HepG2 (cell line): ENCODE data around the gene ZG16. TPM values are rescaled to one million over a fixed set of nuclear protein-coding genes. Genes with fewer than 3 reads are reported as not detected.

Source experiments
- ATAC-seq: fragments of 200-7000 bp; cut with Tn5 transposase; 3 replicates; pipeline ENCODE4 v1.9.1; 2020; ENCODE audit warnings: mild to moderate bottlenecking, moderate library complexity
- BruUV-seq: library from RNA; stranded (reverse); fragments of 400-500 nt; replicated peaks from 2 replicates; lab custom pipeline; 2021; lab: Mats Ljungman, UMichigan
- CTCF ChIA-PET: fragments of 300-600 bp; formaldehyde crosslinking; extraction: SDS; loops from one replicate; lab custom pipeline; 2021; ENCODE audit warnings: low total read pairs, inconsistent platforms, low intra/inter-chr PET ratio; lab: Yijun Ruan, JAX
- POLR2A ChIA-PET: fragments of 350-600 bp; sonication (Branson Sonifier 250); formaldehyde crosslinking; loops from one replicate; lab custom pipeline; 2020; ENCODE audit warnings: antibody characterized with exemption, inconsistent platforms; lab: Yijun Ruan, JAX
- DNase-seq: peaks from one replicate; pipeline ENCODE4 v3.0.0-alpha.2; 2015; ENCODE audit warnings: low spot score
- FAIRE-seq: peaks from 3 replicates; lab custom pipeline; 2011; peaks lifted over from hg19 to GRCh38; lab: Jason Lieb, UNC
- H2AFZ ChIP-seq: one replicate; pipeline ENCODE4 v1.6.1; 2011; ENCODE audit warnings: low read length, inconsistent platforms
- H3K27ac ChIP-seq: fragments of 300-600 bp; 3 replicates; pipeline ENCODE4 v1.8.0; 2011; ENCODE audit warnings: mixed run types, mild to moderate bottlenecking, mixed read lengths, low read length, inconsistent platforms; ENCODE audit not compliant: insufficient read depth; ENCODE audit errors: extremely low read length
- H3K27me3 ChIP-seq, 2 experiments: fragments of 200-600 bp in 1 of 2; 2 replicates in 1 of 2; 3 replicates in 1 of 2; pipeline versions ENCODE4 v1.6.0 to v1.8.0; 2011; ENCODE audit warnings: low read length in 2 of 2, mild to moderate bottlenecking in 2 of 2, moderate library complexity in 2 of 2, inconsistent platforms in 1 of 2; ENCODE audit not compliant: insufficient read depth in 2 of 2, control insufficient read depth in 1 of 2
- H3K36me3 ChIP-seq, 2 experiments: fragments of 200-600 bp in 1 of 2; replicated peaks in 1 of 2; 2 replicates in 1 of 2; 3 replicates in 1 of 2; pipeline versions ENCODE4 v1.5.1 to v1.8.0; 2011; ENCODE audit warnings: low read length in 2 of 2, inconsistent platforms in 1 of 2; ENCODE audit not compliant: insufficient read depth in 2 of 2, control insufficient read depth in 1 of 2
- H3K4me1 ChIP-seq: 2 replicates; pipeline ENCODE4 v1.5.1; 2012; ENCODE audit warnings: low read length, inconsistent platforms; ENCODE audit not compliant: insufficient read depth
- H3K4me2 ChIP-seq: 2 replicates; pipeline ENCODE4 v1.6.0; 2011; ENCODE audit warnings: low read depth, low read length, inconsistent platforms
- H3K4me3 ChIP-seq, 3 experiments: fragments of 200-600 bp in 1 of 3; sonication (generic), shearing (Covaris generic) in 1 of 3; replicated peaks in 1 of 3; 2 replicates each; pipeline ENCODE4 v1.5.1; 2011 to 2016; ENCODE audit warnings: low read length in 3 of 3, inconsistent platforms in 2 of 3, low read depth in 2 of 3, mild to moderate bottlenecking in 2 of 3, control low read depth in 1 of 3, mixed read lengths in 1 of 3; ENCODE audit not compliant: insufficient read depth in 1 of 3
- H3K79me2 ChIP-seq: one replicate; pipeline ENCODE4 v1.6.1; 2011; ENCODE audit warnings: low read length, inconsistent platforms; ENCODE audit not compliant: insufficient read depth
- H3K9ac ChIP-seq: 2 replicates; pipeline ENCODE4 v1.6.0; 2011; ENCODE audit warnings: mild to moderate bottlenecking, low read depth, low read length, inconsistent platforms; ENCODE audit not compliant: insufficient read depth
- H3K9me3 ChIP-seq: 2 replicates; pipeline ENCODE4 v1.5.1; 2012; ENCODE audit warnings: mild to moderate bottlenecking, low read length
- H4K20me1 ChIP-seq: 2 replicates; pipeline ENCODE4 v1.6.0; 2011; ENCODE audit warnings: inconsistent platforms, mild to moderate bottlenecking, low read length, moderate library complexity; ENCODE audit not compliant: insufficient read depth
- CENPX ChIP-seq: sonication (generic); formaldehyde crosslinking; IDR thresholded peaks from 2 replicates; pipeline ENCODE4 v1.9.0; 2021; ENCODE audit warnings: mild to moderate bottlenecking, missing genetic modification reagents, moderate library complexity
- DR1 ChIP-seq: sonication (generic); formaldehyde crosslinking; IDR thresholded peaks from 2 replicates; pipeline ENCODE4 v1.8.0; 2021; ENCODE audit warnings: mild to moderate bottlenecking, missing genetic modification reagents, inconsistent platforms
- MAFG ChIP-seq: sonication (generic); formaldehyde crosslinking; IDR thresholded peaks from 2 replicates; pipeline ENCODE4 v1.5.1; 2020; ENCODE audit warnings: mild to moderate bottlenecking, missing genetic modification reagents
- MXI1 ChIP-seq: IDR thresholded peaks from 3 replicates; pipeline ENCODE4 v1.6.1; 2012; ENCODE audit warnings: low read depth, low read length, inconsistent platforms, borderline replicate concordance
- MYC ChIP-seq: sonication (generic); formaldehyde crosslinking; IDR thresholded peaks from 2 replicates; pipeline ENCODE4 v1.9.0; 2021; ENCODE audit warnings: missing genetic modification reagents, borderline replicate concordance
- NR1H2 ChIP-seq: sonication (generic); formaldehyde crosslinking; IDR thresholded peaks from 2 replicates; pipeline ENCODE4 v1.8.1; 2022; ENCODE audit warnings: low read depth, missing genetic modification reagents, borderline replicate concordance
- PCBP1 ChIP-seq: fragments of 200-400 bp; formaldehyde crosslinking; IDR thresholded peaks from 2 replicates; pipeline ENCODE4 v1.6.1; 2017; ENCODE audit warnings: mild to moderate bottlenecking, low read depth, low read length, borderline replicate concordance
- RCOR2 ChIP-seq: IDR thresholded peaks from 2 replicates; pipeline ENCODE4 v1.6.1; 2016; ENCODE audit warnings: missing biosample characterization, missing genetic modification reagents
- TCF7 ChIP-seq: sonication (generic); IDR thresholded peaks from 2 replicates; pipeline ENCODE4 v1.6.1; 2016; ENCODE audit warnings: antibody characterized with exemption, low read depth
- XRCC5 ChIP-seq: fragments of 200-400 bp; formaldehyde crosslinking; optimal IDR thresholded peaks from 2 replicates; pipeline ENCODE3; 2017; ENCODE audit warnings: mild to moderate bottlenecking, low read length
- ZFP41 ChIP-seq: sonication (generic); formaldehyde crosslinking; IDR thresholded peaks from 2 replicates; pipeline ENCODE4 v1.4.0; 2020; ENCODE audit warnings: mild to moderate bottlenecking, missing genetic modification reagents, borderline replicate concordance
- ZNF263 ChIP-seq: sonication (generic); formaldehyde crosslinking; IDR thresholded peaks from 2 replicates; pipeline ENCODE4 v1.4.0; 2020; ENCODE audit warnings: missing genetic modification reagents
- WGBS: methylation state at CpG from one replicate; pipeline ENCODE4 v1.1.6; 2017; ENCODE audit warnings: low lambda C conversion rate; 5-methylcytosine and 5-hydroxymethylcytosine counted together
- in situ Hi-C: cut with HindIII; loops from 2 replicates; pipeline ENCODE4 v1.10.0; 2017; ENCODE audit warnings: low pct_unique_long_range_greater_than_20kb; ENCODE audit not compliant: extremely low pct_ligation_motif_present
- intact Hi-C: fragments of 100-400 bp; cut with micrococcal nuclease; formaldehyde crosslinking; loops from one replicate; pipeline ENCODE4 v1.10.0; 2022; ENCODE audit not compliant: unreplicated experiment
- polyA plus RNA-seq, 8 experiments: library from polyadenylated mRNA; depleted of rRNA in 3 of 8; stranded (reverse) in 7 of 8; unstranded in 1 of 8; fragments of >200 nt; fragmentation: Illumina TruSeq in 4 of 8; extraction: Trizol in 4 of 8; gene quantifications; 2 replicates each; pipeline versions ENCODE4 v1.2.1 to v1.2.3, GENCODE V29; 2011 to 2016; ENCODE audit warnings: low read depth in 4 of 8, missing spikeins in 1 of 8, mixed read lengths in 1 of 8; ENCODE audit not compliant: insufficient read depth in 1 of 8
- total RNA-seq, 5 experiments: library from RNA; depleted of rRNA; stranded (reverse); fragments of >200 nt; fragmentation: Illumina TruSeq; extraction: Trizol; gene quantifications; 2 replicates each; pipeline ENCODE4 v1.2.3, GENCODE V29; 2016; ENCODE audit warnings: low read depth in 1 of 5
- TF ChIP-seq, protein P1 (sequence below): sonication (generic); formaldehyde crosslinking; IDR thresholded peaks from 2 replicates; pipeline ENCODE4 v1.5.1; 2020; ENCODE audit warnings: mild to moderate bottlenecking, missing genetic modification reagents, moderate library complexity
- TF ChIP-seq, protein P2 (sequence below): sonication (generic); formaldehyde crosslinking; IDR thresholded peaks from 2 replicates; pipeline ENCODE4 v1.4.0; 2020; ENCODE audit warnings: missing genetic modification reagents
- TF ChIP-seq, protein P3 (sequence below): sonication (generic); formaldehyde crosslinking; IDR thresholded peaks from 2 replicates; pipeline ENCODE4 v1.5.1; 2020; ENCODE audit warnings: missing genetic modification reagents, mild to moderate bottlenecking, borderline replicate concordance

ZG16 gene
- total and polyA plus RNA-seq, 2 of the 13 experiments (the other 11 are each of a cell fraction or from before 2014, with no cell fraction given), result 0.04 to 0.07 TPM

DNA sequence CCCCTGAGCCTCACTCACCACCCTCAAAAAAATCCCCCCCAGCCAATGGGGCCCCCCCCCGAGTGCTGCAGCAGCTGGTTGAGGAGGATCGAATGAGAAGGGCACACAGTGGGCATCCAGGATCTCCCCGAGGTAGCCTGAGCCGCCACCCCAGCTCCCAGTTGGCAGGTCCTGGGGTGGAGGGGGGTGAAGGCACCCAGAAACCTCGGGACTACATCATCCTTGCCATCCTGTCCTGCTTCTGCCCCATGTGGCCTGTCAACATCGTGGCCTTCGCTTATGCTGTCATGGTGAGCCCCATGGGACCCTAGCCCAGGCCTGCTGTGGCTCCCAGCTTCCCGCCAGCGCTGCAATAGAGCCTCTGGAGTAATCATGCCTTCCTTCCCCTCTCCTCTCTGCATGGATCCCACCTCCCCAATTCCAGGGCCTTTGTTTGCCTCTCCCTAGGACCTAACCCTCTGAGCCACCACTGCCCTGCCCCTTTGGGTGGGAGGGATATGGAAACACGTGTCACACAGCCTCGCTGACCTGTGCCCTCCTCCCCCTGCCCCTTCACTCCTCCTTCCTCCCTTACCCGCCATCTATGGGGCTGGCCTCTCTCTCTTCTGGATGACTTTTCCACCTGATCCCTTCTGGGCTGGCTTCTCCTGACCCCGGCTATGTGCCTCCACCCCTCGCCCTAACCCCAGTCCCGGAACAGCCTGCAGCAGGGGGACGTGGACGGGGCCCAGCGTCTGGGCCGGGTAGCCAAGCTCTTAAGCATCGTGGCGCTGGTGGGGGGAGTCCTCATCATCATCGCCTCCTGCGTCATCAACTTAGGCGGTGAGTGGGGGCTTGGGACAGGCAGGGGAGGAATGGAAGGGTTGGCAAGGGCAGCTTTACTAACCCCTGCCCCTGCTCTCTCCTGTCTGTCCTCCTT, 35.8 kb downstream of the ZG16 start:
- POLR2A ChIA-PET, result interaction anchor here (1.0 to 4.3 kb wide), 5 partner anchors 9 to 135 kb away, joined by 3 to 16 read pairs (median 4); partner anchors contain the start of genes KIF22 and QPRT
- in situ Hi-C loops (loop anchor here (25.0 kb wide), 1 partner anchor 848 kb away; the partner anchor contains the start of genes FBRS and PRR14), intact Hi-C loops (no loop called here)
- peaks cover 18% of the 10 kb centered on the region for H3K79me2 ChIP-seq
- no peak for FAIRE-seq
- peaks cover 12% of the 10 kb centered on the region; the same call in 1 of the 2 replicates for H4K20me1 ChIP-seq
- H3K4me3 ChIP-seq, result peak overlapping the region in 1 of 3 experiments; percentile 75; a peak in 1 of 6 replicates
- H3K4me2 ChIP-seq, result peak overlapping the region; percentile 95
- no peak overlapping the region for H3K27ac ChIP-seq
- BruUV-seq, result no TSS peak
- DNase-seq, result no peak
- WGBS, result 66% methylated on average over 23 of the region's 24 CpGs
- H3K9ac ChIP-seq, result no peak overlapping the region
- peaks cover 0 to 12% of the 10 kb centered on the region in 2 experiments; a peak in 2 of 5 replicates for H3K27me3 ChIP-seq
- H3K4me1 ChIP-seq, result peaks cover 80% of the 10 kb centered on the region
- CTCF ChIA-PET, result no interaction called here
- H3K9me3 ChIP-seq, result no peaks in the 10 kb centered on the region
- H3K36me3 ChIP-seq, result peaks cover 6 to 20% of the 10 kb centered on the region in 2 experiments
- H2AFZ ChIP-seq, result no peak overlapping the region
- no peak for ATAC-seq
- peak; percentile 17 for TF ChIP-seq XRCC5
- no peak for TF ChIP-seq NR1H2 (CRISPR knock-in tag)
- TF ChIP-seq RCOR2 (CRISPR knock-in tag), result no peak
- TF ChIP-seq ZNF263 (CRISPR knock-in tag), result peak; percentile 86
- 0 out of 2 replicates have a peak, but pooled peaks have one; percentile 5 for TF ChIP-seq MAFG (CRISPR knock-in tag)
- TF ChIP-seq DR1 (CRISPR knock-in tag), result no peak
- TF ChIP-seq ZFP41, result no peak
- TF ChIP-seq, protein P1, sequence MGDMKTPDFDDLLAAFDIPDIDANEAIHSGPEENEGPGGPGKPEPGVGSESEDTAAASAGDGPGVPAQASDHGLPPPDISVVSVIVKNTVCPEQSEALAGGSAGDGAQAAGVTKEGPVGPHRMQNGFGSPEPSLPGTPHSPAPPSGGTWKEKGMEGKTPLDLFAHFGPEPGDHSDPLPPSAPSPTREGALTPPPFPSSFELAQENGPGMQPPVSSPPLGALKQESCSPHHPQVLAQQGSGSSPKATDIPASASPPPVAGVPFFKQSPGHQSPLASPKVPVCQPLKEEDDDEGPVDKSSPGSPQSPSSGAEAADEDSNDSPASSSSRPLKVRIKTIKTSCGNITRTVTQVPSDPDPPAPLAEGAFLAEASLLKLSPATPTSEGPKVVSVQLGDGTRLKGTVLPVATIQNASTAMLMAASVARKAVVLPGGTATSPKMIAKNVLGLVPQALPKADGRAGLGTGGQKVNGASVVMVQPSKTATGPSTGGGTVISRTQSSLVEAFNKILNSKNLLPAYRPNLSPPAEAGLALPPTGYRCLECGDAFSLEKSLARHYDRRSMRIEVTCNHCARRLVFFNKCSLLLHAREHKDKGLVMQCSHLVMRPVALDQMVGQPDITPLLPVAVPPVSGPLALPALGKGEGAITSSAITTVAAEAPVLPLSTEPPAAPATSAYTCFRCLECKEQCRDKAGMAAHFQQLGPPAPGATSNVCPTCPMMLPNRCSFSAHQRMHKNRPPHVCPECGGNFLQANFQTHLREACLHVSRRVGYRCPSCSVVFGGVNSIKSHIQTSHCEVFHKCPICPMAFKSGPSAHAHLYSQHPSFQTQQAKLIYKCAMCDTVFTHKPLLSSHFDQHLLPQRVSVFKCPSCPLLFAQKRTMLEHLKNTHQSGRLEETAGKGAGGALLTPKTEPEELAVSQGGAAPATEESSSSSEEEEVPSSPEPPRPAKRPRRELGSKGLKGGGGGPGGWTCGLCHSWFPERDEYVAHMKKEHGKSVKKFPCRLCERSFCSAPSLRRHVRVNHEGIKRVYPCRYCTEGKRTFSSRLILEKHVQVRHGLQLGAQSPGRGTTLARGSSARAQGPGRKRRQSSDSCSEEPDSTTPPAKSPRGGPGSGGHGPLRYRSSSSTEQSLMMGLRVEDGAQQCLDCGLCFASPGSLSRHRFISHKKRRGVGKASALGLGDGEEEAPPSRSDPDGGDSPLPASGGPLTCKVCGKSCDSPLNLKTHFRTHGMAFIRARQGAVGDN (CRISPR knock-in tag), result peak; percentile 36; the same call in 1 of the 2 replicates
- peak; percentile 24; the same call in 1 of the 3 replicates for TF ChIP-seq MXI1
- TF ChIP-seq PCBP1, result 0 out of 2 replicates have a peak, but pooled peaks have one; percentile 56
- no peak for TF ChIP-seq CENPX (CRISPR knock-in tag)
- TF ChIP-seq, protein P2, sequence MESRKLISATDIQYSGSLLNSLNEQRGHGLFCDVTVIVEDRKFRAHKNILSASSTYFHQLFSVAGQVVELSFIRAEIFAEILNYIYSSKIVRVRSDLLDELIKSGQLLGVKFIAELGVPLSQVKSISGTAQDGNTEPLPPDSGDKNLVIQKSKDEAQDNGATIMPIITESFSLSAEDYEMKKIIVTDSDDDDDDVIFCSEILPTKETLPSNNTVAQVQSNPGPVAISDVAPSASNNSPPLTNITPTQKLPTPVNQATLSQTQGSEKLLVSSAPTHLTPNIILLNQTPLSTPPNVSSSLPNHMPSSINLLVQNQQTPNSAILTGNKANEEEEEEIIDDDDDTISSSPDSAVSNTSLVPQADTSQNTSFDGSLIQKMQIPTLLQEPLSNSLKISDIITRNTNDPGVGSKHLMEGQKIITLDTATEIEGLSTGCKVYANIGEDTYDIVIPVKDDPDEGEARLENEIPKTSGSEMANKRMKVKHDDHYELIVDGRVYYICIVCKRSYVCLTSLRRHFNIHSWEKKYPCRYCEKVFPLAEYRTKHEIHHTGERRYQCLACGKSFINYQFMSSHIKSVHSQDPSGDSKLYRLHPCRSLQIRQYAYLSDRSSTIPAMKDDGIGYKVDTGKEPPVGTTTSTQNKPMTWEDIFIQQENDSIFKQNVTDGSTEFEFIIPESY (CRISPR knock-in tag), result peak; percentile 77; the same call in 1 of the 2 replicates
- TF ChIP-seq, protein P3, sequence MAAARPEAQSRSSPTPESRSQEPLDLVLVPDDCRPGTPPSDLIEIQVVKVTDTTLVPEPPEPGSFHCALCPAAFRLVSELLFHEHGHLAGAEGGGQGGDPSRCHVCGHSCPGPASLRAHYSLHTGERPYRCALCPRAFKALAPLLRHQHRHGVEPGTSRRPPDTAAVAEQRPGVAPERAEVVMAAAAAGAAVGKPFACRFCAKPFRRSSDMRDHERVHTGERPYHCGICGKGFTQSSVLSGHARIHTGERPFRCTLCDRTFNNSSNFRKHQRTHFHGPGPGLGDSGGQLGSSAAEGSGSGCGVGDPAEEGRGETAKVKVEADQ (CRISPR knock-in tag), result no peak
- no peak for TF ChIP-seq TCF7
- 0 out of 2 replicates have a peak, but pooled peaks have one; percentile 23 for TF ChIP-seq MYC
